Panc1 (cell line): Measurements from ENCODE around the gene THPO.

Source experiments
- POLR2AphosphoS5 ChIP-seq: IDR thresholded peaks from 2 replicates; pipeline ENCODE4 v1.6.1; 2012; ENCODE audit warnings: mild to moderate bottlenecking, low read depth, low read length, moderate library complexity
- SIN3A ChIP-seq: IDR thresholded peaks from 2 replicates; pipeline ENCODE4 v1.6.1; 2012; ENCODE audit warnings: low read depth, mild to moderate bottlenecking, low read length, moderate library complexity, borderline replicate concordance; ENCODE audit not compliant: insufficient read depth
- TCF7L2 ChIP-seq: IDR thresholded peaks from 2 replicates; pipeline ENCODE4 v1.6.1; 2011; ENCODE audit warnings: mild to moderate bottlenecking, low read depth, low read length, inconsistent platforms
- TF ChIP-seq, protein P1 (sequence below): fragments of 450-650 bp; IDR thresholded peaks from 2 replicates; pipeline ENCODE4 v1.5.1; 2017; ENCODE audit warnings: mild to moderate bottlenecking
- TF ChIP-seq, protein P2 (sequence below), 2 experiments: IDR thresholded peaks; 2 replicates each; pipeline ENCODE4 v1.6.1; 2011 to 2012; ENCODE audit warnings: low read depth in 2 of 2, control low read depth in 1 of 2, low read length in 1 of 2, mild to moderate bottlenecking in 1 of 2, moderate library complexity in 1 of 2; ENCODE audit not compliant: insufficient read depth in 1 of 2

DNA sequence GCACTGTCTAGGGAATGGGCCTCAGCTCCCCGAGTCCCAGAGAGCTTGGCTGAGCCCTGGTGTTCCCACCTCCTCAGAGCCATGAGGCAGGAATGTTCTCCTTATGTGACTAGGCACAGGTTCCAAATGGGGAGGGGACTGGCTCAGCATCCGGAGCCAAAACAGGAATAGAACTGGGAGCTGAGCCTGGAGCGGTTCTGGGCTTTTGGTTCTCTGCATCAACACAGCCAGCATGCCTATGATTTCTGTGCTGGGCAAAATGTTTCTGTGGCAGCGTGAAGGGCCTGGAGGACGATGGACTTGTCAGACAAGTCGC lies 40.6 kb downstream of the THPO start, which contains the start of gene FAM131A:
- TF ChIP-seq, protein P1, sequence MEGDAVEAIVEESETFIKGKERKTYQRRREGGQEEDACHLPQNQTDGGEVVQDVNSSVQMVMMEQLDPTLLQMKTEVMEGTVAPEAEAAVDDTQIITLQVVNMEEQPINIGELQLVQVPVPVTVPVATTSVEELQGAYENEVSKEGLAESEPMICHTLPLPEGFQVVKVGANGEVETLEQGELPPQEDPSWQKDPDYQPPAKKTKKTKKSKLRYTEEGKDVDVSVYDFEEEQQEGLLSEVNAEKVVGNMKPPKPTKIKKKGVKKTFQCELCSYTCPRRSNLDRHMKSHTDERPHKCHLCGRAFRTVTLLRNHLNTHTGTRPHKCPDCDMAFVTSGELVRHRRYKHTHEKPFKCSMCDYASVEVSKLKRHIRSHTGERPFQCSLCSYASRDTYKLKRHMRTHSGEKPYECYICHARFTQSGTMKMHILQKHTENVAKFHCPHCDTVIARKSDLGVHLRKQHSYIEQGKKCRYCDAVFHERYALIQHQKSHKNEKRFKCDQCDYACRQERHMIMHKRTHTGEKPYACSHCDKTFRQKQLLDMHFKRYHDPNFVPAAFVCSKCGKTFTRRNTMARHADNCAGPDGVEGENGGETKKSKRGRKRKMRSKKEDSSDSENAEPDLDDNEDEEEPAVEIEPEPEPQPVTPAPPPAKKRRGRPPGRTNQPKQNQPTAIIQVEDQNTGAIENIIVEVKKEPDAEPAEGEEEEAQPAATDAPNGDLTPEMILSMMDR, result no peak
- TF ChIP-seq TCF7L2 (no peak), POLR2AphosphoS5 (no peak), SIN3A (no peak)
- TF ChIP-seq, protein P2, sequence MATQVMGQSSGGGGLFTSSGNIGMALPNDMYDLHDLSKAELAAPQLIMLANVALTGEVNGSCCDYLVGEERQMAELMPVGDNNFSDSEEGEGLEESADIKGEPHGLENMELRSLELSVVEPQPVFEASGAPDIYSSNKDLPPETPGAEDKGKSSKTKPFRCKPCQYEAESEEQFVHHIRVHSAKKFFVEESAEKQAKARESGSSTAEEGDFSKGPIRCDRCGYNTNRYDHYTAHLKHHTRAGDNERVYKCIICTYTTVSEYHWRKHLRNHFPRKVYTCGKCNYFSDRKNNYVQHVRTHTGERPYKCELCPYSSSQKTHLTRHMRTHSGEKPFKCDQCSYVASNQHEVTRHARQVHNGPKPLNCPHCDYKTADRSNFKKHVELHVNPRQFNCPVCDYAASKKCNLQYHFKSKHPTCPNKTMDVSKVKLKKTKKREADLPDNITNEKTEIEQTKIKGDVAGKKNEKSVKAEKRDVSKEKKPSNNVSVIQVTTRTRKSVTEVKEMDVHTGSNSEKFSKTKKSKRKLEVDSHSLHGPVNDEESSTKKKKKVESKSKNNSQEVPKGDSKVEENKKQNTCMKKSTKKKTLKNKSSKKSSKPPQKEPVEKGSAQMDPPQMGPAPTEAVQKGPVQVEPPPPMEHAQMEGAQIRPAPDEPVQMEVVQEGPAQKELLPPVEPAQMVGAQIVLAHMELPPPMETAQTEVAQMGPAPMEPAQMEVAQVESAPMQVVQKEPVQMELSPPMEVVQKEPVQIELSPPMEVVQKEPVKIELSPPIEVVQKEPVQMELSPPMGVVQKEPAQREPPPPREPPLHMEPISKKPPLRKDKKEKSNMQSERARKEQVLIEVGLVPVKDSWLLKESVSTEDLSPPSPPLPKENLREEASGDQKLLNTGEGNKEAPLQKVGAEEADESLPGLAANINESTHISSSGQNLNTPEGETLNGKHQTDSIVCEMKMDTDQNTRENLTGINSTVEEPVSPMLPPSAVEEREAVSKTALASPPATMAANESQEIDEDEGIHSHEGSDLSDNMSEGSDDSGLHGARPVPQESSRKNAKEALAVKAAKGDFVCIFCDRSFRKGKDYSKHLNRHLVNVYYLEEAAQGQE (IDR thresholded peaks at IDR 0.05; ENCODE audit: insufficient read depth in 1 of 2, low read depth in 2 of 2, low read length in 1 of 2), result no peak
